Measurements from ENCODE around the gene MRC2.
A peak's percentile ranks its signal among the peaks of the same experiment; 100 is the strongest.

Gene MRC2

DNA sequence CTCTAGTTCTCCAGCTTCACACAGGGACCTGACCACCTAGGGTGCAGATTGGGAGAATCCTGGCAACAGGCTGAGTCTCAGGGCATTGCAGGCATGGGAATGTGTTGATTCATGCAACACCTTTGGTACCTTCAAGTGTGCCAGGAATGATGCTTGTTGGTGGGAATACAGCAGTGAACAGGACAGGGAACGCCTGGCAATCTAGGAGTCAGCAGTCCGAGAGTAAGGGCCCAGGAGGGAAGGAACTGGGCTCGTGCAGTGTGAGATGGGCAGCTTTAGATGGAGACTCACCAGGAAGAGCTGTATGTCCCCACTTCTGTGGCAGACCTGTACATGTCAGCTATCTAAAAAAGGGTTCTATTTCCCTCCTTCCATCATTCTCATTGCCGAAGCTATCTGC is 12.0 kb upstream of the MRC2 start:
- no peak for DNase-seq

DNA sequence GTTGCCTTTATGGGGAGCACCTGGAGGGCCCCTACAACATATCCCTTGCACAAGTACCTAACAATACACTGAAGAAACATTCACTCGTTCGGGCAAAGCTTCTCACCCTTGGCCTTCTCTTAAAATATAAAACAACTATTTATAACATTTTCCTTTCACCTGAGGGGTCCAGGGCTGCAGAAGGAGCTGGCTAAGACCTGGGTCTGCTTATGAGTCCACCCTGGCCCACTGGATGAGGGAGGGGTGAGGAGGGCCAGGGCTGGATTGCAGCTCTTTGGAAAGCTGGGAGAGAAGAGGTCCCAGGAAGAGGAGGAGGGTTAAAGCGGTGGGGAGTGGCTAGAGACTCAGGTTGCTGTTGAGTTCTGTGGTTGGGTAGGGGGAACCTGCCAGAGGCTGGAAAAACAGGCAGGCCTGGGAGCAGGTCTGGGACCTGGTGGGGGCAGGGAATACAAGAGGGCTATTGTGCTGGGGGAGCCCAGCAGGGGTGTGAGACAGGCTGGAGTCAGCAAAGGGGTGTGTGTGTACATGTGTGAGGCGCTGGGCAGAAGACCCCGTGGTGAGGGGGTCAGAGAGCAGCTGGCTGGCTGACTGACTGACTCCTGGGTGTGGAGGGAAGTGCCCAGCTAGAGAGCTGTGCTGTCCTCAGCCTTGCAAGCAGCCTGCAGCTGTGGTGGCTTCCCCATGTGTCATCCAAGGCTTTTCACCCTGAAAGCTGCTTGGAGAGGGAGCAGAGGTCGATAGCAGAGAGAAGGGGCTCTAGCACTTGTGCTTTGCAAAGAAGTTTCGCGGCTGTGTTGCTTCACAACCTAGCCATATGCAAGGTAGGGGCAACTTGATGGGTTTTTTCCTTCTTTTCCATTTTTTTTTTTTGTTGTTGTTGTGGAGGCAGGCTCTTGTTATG is 10.2 kb upstream of the MRC2 start:
- DNase-seq = no peak

DNA sequence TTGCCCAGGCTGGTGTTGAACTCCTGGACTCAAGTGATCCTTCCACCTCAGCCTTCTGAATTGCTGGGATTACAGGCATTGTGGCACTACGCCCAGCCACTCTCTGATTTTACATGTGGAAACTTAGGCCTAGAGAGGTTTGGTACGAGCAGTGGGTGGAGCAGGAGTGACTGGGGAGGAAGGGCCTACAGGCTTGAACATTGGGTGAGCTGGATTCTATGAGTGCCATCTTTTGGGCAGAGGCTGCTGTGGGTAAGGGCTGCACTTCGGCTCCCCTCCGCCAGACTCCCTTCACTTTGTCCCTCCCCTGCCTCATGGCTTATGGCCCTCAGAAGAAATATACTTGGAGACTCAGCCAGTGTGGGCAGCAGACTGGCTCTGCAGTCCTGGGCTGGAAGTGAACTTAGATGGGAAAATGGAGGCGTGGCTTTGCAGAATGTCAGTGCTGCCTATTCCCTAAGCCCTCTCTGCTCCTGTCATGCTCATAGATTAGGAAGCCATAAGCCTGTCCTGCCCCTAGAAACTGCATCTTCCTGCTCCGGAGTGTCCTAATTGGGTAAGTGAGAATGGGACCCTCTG is 9.5 kb upstream of the MRC2 start:
- peak; percentile 71 for DNase-seq

DNA sequence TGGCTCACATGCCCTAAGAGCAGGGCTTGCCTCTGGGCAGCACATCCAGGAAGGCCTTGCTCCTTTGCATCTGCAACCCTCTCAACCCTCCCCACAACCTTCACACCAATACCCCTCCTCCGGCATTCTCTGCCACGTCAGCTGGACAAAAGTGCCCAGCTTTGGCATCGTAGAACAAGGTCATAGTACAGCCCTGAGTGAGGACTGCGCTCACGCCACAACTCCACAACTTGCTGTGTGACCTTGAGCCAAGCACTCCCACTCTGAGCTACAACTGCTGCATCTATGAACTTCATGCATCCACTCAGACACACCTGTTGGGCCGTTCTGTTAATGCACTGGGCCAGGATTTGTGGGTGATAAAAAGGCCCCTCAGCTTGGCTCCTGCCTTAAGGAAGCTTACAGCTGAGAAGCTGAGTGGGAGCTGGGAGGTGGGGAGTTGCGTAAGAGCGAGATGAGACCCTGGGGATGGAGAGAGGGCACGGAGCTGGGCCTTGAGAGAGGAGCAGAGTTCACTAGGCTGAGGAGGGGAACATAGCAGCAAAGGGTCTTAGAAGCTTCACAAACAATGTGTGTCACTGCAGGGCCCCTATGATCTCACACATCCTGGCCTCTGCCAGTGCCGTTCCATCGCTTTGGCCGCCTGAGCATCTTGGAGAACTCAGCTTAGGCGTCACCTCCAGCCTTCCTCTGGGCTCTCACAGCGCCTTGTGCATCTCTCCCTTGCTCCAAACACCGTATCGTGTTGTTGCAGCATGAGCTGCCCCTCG is 8.6 kb upstream of the MRC2 start:
- DNase-seq = no peak

DNA sequence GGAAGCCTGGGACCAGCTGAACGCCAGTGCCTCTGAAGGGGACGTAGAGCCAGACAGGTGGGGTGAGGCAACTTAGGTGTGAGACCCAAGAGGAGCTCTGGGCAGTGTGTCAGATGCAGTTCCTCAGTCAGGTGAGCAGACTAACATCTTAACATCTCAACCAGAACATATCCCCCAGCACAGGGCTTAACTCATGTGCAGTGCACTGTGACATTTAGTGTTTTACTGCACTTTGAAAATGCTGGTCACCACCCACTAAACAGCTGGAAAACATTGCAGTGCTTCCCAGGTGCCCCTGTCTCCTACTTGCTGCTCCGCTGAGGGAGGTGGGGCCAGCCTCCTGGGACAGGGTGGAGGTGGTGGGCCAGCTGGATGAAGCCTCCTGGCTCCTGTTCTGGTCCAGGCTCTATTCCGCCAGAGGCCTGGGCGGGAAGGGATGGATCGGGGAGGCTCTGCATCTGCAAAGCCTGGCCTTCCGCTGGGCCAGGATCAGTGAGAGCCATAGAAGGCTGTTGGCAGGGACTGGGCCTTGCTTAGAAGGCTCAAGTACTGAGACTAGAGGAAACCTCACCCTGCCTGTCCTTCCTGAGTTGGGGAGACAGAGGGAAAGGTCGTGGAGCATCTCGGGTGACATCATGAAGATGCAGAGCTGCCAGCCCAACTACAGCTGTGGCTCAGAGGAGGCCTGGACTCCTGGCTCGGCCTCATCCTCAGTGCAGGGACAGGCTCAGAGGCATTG is 7.9 kb upstream of the MRC2 start:
- DNase-seq = no peak

DNA sequence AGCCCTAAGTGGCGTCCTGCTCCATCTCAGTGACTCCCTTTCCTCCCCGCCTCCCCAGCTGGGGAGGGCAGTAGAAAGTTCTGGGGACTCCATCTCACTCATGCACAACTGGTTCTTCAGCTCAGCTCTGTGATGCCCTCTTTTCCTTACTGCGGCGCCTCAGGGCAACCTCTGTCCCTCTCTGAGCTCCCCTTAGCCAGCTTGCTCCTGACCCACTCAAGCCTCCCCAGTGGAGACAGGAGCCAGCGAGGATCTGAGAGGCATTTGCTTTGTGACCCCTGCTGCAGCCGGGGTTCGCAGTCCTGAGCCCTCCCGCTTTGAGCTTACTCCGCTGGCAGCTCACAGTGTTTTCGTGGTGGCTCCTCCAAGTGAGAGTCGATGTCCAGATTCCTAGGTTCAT is 6.2 kb upstream of the MRC2 start:
- no peak for DNase-seq

DNA sequence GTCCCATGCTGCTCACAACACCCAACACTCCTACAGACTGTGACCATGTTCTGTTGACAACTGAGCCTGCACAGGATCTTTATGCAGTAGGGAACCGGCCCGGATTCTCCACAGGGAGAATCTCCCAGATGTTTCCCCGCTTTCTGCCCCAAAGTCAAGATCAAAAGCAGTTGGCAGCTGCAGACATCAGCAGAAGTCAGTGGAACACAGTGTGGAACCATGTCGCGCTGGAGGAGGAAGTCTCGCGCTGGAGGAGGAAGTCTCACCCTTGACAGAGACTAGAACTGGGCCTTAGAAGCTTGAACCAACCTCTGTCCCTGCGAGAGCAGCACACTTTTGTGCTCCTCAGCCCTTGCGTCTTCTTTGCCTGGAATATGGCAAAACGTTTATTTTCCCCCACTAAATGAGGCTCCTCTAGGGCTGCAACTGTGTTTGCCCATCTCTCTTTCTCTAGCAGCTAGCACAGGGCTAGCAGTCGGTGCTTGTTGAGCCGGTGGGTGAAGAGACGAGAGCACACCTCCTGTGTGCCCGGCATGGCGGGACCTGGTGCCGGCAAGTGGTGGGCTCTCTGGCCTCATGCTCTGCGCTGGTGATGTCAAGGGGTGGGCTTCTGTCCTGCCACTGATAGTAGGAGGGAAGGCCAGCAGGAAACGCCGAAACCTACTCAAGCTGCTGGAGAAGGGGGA is 2.1 kb upstream of the MRC2 start:
- DNase-seq = no peak

DNA sequence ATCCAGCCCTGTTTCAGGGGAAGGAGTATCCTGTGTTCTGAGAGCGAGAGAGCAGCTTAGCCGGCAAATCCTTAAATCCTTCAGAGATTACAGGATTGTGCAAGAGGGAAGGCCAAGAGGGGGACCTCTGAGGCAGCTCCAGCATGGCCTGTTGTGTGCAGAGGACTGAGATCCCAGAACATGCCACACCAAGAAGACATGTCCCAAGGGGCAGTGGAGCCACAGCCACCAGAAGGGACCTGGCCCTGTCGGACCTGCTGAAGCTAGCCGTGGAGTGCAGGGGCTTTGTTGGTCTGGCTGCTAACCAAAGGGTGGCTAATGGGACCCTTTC is 1.6 kb upstream of the MRC2 start:
- DNase-seq = no peak

DNA sequence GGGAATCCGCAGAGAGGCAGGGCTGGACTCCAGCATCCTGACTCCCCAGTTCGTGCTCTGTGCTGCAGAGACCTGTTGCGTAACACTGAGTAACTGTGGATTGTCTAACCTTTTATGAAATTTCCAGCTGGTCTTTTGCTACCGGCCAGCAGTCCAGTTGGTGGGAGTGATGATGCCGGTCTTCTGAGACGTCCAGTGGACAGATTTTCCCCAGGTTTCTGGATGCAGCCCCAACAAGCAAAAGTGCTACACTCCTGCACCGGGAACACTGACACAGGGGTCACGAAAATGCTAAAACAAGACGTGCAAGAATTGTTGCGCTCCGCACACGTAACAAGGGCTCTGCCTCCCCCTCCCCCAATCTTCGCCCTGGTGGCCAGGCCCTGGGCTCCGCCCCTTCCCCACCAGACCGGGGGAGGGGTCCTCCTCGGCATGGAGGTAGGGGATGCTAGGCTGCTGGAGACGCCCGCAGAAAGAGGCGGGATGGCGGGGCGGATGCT is 701 bp upstream of the MRC2 start:
- peak; percentile 84 for DNase-seq

DNA sequence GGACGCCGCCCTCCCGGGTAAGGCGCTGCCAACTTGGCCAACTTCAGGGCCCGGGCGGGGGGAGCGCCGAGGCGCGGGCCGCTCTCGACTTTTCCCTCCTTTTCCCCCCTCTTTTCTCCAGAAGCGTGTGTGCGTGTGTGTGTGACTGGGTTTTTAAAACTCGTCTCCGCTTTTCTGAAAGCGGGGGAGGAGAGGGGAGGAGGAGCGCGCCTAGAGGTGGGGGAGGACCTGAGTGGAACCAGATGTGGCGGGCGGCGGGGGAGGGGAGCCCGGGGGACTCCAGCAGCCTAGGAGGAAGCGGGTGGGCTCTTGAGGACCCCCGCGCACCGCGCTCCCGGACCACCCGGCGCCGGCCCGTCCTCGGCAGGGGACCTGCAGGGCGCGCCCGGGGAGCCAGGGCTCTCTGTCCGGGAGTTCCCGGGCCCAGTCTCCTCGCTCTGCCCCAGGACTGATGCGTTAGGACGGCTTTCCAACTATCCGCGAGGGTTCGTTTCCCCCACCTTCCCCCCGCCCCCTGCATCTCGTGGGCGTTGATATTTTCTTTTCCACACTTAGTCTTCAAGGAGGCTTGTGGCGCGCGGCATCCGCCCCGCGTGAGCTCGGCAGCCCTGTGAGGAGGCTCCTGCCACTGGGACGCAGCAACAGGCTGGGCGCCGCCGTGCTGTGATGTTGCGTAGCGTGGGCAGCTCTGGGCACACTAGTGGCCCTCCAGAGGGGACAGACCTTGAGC is 599 bp downstream of the MRC2 start:
- DNase-seq = peak; percentile 88

DNA sequence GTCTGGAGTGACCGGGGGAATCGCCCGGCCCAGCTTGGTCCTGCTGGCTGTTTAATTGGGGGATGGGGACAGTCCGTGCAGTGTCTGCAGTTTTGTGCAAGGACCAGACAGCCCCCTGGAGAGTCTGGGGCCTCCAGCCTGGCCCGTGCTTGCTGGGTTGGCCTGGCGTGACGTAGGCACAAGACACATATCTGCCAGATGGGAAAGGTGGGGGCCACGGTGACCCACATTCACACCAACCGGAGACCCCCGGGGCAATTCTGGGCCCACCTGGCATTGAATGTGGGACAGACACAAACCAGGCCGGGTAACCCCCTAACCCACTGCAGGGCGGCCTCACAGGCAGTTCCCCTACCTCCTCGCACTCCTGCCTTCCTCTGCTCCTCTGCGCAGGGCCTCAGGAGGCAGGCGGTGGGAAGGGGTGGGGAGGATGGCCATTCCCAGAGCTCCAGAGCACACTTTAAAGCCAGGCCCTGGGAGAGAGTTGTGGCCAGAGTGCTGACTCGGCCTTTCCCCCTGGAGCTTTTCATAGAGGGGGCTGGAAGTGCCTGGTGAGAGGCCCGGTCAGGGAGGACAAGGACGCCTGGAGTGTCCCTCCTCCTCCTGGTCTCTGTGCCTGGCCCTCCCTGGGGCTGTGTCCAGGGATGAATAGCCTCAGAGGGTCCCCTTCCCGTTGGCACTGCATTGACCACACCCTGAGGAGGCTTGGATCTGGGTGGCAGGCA is 1.5 kb downstream of the MRC2 start:
- peak; percentile 91 for DNase-seq

DNA sequence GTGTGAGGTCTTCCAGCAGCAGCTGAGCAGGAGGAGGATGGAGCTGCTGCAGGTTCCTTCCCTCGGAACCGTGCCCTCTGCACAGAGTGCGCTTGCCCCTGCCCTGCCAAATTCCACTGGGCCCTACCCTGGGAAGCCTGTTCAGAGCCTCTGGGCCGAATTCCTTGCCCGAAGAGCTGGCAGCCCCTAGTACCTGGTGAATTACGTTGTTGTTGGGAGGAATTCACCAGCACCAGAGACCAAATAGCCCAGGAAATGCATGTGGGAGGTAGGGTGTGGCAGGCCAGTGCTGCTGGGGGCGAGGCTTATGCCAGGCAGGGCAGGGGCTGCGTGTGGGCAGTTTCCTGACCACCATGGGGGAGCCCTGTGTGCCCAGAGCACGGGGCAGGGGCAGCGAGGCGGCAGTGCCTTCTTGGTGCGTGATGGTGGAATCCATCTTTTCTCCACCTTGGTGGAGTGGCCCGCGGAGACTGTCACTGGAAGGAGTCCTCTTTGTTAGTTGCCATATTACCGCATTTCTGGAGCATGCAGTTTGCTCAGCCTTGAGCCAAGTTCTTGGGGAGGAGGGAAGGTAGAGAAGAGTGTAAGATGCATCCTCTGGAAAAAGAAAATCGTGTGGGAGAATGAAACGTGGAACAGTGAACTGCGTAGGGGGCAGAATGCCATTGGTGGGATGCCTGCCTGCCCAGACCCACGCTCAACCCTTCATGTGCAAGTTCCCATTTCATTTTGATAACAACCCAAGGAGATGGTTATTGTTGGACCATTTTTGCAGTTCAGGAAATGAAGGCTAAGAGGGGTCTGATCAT is 2.3 kb downstream of the MRC2 start:
- DNase-seq = no peak

DNA sequence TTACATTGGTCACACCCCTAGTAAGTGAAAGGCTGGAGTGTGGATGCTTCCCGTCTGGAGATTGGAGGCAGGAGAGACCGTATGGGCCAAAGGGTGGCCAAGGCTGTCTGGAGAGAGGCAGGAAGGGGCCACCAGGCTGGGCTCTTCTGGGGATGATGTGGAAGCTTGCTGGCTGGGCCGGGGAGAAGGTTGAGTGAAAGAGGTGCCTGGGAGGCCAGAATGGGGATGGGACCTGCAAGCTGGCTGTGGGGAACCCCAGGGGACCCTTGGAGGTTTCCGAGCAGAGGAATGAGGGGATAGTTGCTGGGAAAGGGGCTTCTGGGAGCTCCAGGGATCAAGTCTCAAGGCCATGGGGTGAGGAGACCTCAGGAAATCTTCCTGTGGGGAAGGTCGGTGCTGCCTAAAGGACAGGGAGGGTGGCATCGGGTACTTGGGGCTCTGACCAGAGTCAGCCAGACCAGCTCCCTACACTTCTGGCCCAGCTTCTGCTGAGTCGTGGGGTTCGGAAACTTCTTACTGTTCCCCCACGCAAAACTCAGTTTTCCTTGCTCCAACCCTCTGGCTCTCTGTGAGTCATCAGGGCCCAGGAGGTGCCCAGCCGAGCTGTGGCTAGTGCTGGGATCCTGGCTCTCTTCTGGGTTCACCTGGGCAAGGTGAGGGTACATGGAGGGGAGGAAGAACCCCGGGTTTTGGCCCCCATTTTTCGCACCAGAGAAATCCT is 3.1 kb downstream of the MRC2 start:
- DNase-seq = peak; percentile 37

DNA sequence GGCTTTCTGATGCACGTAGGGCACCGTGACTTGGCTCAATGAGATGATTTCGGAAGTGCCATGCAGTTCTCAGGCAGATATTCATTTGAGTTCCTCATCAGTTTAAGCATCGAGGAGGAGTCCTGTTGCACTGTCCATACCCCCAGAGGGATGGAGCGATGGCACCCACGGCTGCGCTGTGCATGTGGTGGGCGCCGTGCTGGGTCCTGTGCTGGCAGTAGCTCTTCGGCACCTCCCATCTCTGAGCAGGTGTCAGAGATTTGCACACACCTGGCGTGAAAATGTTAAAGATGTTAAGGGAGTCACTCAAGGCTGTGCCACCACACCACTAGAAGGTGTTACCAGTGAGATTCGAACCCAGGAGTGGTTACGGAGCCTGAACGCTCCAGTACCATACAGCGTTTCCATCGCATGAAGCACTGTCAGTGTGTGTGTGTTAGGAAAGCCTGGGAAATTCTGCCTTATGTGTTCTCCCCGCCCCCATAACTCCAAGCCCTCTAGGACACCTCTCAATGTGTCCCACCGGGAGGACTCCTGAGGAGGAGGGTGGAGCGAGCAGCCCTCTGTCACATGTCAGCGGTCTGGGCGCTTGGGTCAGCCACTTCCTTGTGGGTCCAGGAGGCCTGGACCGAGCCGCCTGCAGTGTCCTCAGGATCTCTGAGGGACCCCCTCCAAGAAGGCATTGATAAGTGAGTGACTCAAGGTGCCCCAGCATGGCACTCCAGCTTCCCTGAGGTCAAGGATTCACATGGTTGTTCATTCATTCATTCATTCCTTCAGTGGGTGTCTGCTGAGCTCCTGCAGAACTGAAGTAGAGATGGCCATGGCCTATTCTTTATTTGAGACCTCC is 3.8 kb downstream of the MRC2 start:
- DNase-seq = no peak

DNA sequence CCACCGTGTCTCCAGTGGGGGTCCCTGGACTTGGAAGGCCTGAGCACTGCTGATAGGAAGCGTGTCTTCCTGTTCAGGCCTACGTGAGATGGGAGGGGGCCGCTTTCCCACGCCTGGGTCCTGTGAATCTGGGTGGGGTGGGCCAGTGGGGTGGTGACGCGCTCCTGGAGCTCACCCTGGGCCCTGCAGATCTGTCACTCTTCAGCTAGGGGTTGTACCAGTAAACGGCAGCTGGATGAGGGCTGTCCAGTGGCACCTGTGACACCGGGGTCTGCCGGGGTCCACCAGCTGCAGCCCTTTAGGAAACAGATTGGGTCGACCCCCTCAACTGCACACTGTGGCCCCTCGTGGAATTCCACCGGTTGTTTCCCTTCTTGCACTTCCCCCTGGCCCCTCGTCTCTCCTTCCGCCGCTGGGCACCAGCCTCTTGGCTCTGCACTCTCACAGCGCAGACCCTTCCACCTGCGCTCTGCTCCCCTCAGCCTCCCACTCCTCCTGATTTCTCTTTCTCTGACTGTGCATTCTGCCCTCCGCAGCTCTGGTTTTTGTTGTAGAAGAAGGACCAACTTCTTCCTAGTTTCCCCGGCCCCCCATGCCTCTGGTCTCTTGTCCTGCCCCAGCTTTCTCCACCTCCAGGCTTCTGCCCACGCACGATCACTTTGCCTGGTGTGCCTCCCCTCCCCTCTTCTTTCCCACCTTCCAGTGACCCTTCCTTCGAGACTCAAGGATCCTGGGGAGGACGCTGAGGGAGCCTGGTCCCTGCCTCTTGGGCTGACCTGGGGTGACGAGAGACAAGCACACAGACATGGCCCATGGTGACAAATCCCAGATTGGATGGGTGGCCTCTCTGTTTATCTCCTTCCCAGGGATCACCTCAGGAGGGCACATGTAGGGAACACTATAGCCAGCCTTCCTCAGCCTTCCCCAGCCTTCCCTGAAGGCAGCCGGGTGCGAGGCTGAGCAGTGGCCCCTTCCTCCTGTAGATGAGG is 4.8 kb downstream of the MRC2 start:
- DNase-seq = no peak

DNA sequence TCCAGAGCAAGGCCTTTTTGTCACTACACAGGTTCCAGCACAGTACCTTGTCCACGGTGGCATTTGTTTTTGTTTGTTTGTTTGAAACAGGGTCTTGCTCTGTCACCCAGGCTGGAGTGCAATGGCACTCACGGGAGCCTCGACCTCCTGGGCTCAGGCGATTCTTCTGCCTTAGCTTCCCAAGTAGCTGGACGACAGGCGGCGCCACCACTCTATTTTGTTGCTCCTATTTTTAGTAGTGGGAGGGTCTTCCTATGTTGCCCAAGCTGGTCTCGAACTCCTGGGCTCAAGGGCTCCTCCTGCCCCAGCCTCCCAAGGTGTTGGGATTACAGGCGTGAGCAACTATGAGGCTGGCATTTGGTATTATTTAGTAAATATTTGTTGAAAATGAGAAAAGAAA is 10.3 kb downstream of the MRC2 start:
- DNase-seq = no peak

DNA sequence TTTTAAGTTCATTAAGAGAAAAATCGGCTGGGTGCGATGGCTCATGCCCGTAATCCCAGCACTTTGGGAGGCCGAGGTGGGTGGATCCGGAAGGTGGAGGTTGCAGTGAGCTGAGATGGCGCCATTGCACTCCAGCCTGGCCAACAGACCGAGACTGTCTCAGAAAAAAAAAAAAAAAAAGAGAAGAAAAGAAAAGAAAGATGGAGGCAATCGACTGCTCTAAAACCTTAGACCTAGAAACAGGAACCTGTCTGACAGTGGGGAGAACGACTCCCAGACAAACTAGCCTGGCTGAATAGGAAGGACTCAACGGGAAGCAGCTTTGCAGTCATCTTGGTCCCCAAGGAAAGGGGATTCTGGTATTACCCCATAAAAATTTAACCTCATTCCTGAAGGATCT is 13.7 kb downstream of the MRC2 start:
- DNase-seq = no peak
